HG02943 (cell line): ENCODE results near the gene PEG3.

Experiments used
- ATAC-seq: cut with Tn5 transposase; IDR thresholded peaks from one replicate; pipeline ENCODE4 v1.9.1; 2021; ENCODE audit warnings: mild to moderate bottlenecking, low read depth, moderate library complexity; ENCODE audit not compliant: unreplicated experiment

PEG3 gene

DNA sequence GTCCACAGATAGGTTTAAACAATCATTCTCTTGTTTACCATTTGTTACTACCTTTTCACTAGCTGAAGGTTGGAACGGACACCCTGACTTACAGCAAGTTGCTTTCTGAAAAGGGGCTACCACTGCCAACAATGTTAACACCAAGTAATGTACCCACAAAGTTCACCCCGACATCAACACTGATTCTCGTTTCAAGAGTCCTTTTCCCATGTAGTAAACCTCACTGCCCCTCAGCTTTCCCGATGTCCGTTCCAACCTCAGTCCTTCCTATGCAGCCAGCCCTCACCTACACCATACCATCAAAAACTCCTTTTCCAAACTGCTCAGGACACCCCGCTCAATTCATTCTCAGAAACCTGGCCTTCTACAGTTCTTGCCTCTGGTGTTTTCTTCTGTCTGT lies 29.0 kb downstream of the PEG3 start:
- ATAC-seq, result no peak

DNA sequence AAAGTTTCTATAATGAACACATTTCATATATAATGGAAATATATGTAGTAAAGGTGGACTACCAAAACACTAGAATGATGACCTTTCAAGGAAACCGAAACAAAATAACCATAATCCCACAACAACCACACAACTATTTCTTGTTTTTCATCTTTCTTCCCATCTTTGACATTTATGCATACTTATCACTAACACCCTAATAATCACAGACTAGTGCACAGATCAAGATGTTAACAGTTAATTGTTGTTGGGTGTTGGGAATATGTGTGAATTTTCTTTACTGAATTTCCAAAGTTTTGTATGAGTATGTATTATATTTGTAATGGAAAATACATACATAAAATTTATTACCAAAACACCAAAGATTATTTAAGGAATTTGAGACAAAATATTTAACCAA lies 30.3 kb downstream of the PEG3 start:
- no peak for ATAC-seq

DNA sequence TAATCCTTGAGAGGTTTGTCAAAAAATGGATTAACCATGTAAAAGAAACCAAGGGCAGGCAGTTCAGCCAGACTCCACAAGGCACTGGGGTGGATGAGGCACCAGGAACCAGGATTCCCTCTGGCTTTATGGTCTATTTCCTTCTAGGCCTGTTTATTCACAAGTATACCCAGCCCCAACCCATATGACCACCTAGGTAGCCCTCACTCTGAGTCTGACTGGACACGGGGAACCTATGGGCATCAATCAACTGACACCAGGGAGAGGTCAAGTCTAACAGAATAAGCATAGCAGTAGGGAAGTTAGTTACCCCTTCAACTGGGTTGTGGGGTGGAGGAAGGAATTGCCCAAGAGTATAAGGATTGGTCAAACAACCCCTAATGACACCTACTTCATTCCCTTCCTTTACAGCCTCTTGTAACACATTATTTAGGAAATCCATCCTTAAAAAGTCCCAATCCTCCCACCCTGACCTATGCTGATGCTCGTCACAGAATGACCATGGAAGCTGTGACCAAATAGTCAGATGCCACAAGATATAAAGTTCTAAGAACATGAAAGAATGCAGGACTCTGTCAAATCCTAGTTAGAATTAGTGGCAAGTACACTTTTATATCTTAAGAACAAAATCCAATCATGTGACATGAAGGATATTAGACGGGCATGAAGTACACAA lies 31.7 kb downstream of the PEG3 start:
- no peak for ATAC-seq

DNA sequence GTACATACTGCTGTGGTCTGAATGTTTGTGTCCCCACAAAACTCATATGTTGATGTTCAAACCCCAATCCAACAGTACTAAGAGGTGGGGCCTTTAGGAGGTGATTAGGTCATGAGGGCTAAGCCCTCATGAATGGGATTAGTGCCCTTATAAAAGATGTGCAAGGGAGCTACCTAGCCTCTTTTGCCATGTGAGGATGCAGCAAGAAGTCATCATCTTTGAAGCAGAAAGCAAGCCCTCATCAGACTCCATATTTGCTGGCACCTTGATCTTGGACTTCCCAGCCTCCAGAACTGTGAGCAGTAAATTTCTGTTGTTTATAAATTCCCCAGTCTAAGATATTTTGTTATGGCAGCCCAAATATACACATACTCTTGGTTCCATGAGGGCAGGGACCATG lies 33.9 kb downstream of the PEG3 start:
- ATAC-seq, result no peak
